RWPE2 (cell line): ENCODE data around the gene SH3GLB2.
A peak's percentile ranks its signal among the peaks of the same experiment; 100 is the strongest.
"Not testable (repeated sequence)": the region's sequence is repeated elsewhere in the genome, so short reads cannot be mapped to it uniquely, and the experiment has no call there.

Source experiments
- ATAC-seq: fragments of 200-7000 bp; cut with Tn5 transposase; 3 replicates; pipeline ENCODE4 v1.9.1; 2021; ENCODE audit warnings: low read depth
- DNase-seq: peaks from one replicate; pipeline ENCODE4 v3.0.0-alpha.2; 2020; ENCODE audit warnings: low spot score
- H3K27ac ChIP-seq: fragments of 450-650 bp; 2 replicates; pipeline ENCODE4 v1.5.1; 2017; ENCODE audit warnings: mild to moderate bottlenecking; ENCODE audit not compliant: poor library complexity, severe bottlenecking
- H3K27me3 ChIP-seq: fragments of 250-450 bp; sonication (Bioruptor Pico); 2 replicates; pipeline ENCODE4 v1.5.1; 2021; ENCODE audit warnings: mild to moderate bottlenecking, moderate library complexity; ENCODE audit not compliant: insufficient read depth, poor library complexity, severe bottlenecking
- H3K36me3 ChIP-seq: fragments of 250-450 bp; sonication (Bioruptor Pico); 2 replicates; pipeline ENCODE4 v1.5.1; 2020; ENCODE audit warnings: low read depth, mild to moderate bottlenecking, moderate library complexity
- H3K4me1 ChIP-seq: fragments of 250-450 bp; sonication (Bioruptor Pico); 2 replicates; pipeline ENCODE4 v1.5.1; 2021; ENCODE audit warnings: mild to moderate bottlenecking, moderate library complexity; ENCODE audit not compliant: insufficient read depth, poor library complexity, severe bottlenecking
- H3K4me3 ChIP-seq: fragments of 250-450 bp; sonication (Bioruptor Pico); 2 replicates; pipeline ENCODE4 v1.5.1; 2021; ENCODE audit warnings: mild to moderate bottlenecking, moderate library complexity; ENCODE audit not compliant: severe bottlenecking
- H3K9me3 ChIP-seq: fragments of 250-450 bp; sonication (Bioruptor Pico); 2 replicates; pipeline ENCODE4 v1.5.1; 2021; ENCODE audit warnings: mild to moderate bottlenecking, moderate library complexity; ENCODE audit not compliant: severe bottlenecking
- TF ChIP-seq, protein P1 (sequence below): fragments of 450-650 bp; IDR thresholded peaks from one replicate; pipeline ENCODE4 v1.5.1; 2017; ENCODE audit warnings: mild to moderate bottlenecking, moderate library complexity; ENCODE audit not compliant: poor library complexity, severe bottlenecking

Gene SH3GLB2

DNA sequence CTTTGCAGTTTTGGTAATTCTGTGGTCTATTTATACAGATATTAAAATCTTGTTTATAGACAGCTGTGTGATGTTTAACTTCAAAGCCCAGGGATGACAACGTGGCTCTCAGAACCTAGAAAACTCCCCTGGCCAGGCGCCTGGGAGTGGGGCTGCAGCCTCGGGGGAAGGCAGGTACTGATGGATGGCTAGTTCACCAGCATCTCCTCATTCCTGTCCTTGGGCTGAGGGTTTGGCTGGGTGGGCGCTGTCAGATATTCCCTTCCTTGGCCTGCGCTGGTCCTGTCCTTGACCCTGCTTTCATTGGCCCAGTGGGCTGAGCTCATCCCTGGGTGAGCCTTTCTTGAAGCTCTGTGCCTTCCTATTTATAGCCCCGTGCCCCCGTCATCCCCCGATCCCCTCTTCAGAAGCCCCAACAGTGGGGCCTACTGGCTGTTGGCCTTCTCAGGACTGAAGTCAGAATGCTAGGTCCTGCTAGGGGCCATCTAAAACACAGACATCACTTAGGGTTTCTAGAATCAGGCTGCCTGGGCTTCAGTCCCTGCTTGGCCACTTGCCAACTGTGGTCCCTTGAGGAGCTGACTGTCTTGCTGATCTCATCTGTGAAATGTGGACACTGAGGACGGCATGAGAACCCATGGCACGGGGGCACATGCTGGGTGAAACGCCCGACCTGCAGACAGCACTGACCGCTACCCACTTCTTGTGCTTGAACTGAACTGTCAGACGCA, 20.9 kb downstream of the SH3GLB2 start:
- Histone ChIP-seq H3K27me3 (no peaks in the 10 kb centered on the region), H3K36me3 (peaks cover 59% of the 10 kb centered on the region), H3K27ac (no peak overlapping the region), H3K4me1 (no peaks in the 10 kb centered on the region), H3K9me3 (no peaks in the 10 kb centered on the region), H3K4me3 (no peak overlapping the region)
- ATAC-seq = no peak
- DNase-seq = no peak
- TF ChIP-seq, protein P1, sequence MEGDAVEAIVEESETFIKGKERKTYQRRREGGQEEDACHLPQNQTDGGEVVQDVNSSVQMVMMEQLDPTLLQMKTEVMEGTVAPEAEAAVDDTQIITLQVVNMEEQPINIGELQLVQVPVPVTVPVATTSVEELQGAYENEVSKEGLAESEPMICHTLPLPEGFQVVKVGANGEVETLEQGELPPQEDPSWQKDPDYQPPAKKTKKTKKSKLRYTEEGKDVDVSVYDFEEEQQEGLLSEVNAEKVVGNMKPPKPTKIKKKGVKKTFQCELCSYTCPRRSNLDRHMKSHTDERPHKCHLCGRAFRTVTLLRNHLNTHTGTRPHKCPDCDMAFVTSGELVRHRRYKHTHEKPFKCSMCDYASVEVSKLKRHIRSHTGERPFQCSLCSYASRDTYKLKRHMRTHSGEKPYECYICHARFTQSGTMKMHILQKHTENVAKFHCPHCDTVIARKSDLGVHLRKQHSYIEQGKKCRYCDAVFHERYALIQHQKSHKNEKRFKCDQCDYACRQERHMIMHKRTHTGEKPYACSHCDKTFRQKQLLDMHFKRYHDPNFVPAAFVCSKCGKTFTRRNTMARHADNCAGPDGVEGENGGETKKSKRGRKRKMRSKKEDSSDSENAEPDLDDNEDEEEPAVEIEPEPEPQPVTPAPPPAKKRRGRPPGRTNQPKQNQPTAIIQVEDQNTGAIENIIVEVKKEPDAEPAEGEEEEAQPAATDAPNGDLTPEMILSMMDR = peak; percentile 57

DNA sequence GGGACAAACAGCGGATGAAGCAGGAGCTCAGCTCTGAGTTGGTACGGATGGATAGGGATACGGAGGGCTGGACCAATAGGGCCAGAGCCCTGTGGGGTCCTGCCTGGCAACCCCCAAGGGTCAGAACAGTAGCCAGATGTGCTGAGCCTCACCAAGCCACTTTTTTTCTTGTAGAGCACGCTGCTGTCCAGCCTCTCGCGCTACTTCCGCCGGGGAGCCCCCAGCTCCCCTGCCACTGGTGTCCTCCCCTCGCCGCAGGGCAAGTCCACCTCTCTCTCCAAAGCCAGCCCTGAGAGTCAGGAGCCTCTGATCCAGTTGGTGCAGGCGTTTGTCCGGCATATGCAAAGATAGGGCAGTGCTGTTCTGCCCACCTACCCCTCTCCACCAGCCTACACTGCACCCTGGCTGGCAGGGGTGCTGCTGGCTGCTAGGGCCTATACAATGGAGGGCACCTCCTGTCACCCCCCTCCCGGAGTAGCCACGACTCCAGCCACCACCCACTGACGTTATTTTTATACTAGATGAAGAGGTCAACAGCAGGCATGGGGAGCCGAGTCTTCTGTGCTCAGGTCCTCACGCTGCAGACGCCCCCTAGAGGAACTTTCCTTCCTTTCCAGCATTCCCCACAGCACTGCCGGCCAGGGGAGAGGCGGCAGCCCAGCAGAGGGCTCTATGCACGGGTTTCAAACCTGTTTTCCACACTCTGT, 21.6 kb downstream of the SH3GLB2 start:
- H3K27ac ChIP-seq = no peak overlapping the region
- no peaks in the 10 kb centered on the region for H3K4me1 ChIP-seq
- peak; percentile 59 for DNase-seq
- ATAC-seq = peak; percentile 71
- H3K27me3 ChIP-seq = no peaks in the 10 kb centered on the region
- TF ChIP-seq, protein P1 = peak; percentile 86
- H3K9me3 ChIP-seq = no peaks in the 10 kb centered on the region
- H3K4me3 ChIP-seq = no peak overlapping the region
- H3K36me3 ChIP-seq = peaks cover 63% of the 10 kb centered on the region

DNA sequence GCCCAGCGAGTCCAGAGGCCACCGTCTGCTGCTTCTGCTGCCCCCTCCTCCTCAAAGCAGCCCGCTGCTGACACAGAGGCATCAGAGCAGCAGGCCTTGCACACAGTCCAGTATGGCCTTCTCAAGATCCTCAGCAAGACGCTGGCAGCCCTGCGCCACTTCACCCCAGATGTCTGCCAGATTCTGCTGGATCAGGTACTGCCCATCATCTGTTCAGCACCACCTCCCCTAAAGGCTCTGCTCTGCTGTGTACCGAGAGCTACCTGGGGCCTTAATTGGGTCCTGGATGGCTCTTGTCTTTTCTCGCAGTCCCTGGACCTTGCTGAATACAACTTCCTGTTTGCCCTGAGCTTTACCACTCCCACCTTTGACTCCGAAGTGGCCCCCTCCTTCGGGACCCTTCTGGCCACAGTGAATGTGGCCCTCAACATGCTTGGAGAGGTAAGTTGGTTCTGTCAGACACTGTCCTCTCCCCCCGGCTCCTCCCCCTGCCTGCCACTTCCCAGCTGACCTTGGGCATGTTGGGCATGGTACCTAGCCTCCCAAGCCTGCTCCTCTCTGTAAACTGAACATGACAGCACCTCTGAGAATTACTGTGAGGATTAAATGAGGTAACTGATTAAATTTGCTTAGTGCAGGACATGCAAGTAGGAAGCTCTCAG, 22.7 kb downstream of the SH3GLB2 start:
- DNase-seq = no peak

DNA sequence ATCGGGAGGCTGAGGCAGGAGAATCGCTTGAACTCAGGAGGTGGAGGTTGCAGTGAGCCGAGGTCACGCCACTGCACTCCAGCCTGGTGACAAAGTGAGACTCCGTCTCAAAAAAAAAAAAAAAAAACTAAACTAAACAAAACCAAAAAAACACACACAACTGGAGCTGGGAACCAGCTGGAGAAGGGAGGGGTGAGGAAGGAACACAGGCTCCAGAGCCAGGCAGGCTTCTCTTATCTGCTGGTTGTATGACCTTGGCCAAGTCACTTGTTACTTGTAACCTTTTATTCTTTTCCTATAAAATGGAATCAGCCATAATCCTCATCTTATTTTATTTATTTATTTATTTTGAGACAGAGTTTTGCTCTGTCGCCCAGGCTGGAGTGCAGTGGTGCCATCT, 24.0 kb downstream of the SH3GLB2 start:
- H3K36me3 ChIP-seq = peaks cover 86% of the 10 kb centered on the region
- not testable (repeated sequence) for H3K9me3 ChIP-seq, H3K4me1 ChIP-seq, DNase-seq, H3K27ac ChIP-seq, H3K4me3 ChIP-seq, ATAC-seq, H3K27me3 ChIP-seq

More for the DNA sequence above, 22.7 kb downstream of the SH3GLB2 start:
- Histone ChIP-seq H3K4me1 (no peaks in the 10 kb centered on the region), H3K36me3 (peaks cover 74% of the 10 kb centered on the region), H3K9me3 (no peaks in the 10 kb centered on the region), H3K4me3 (no peak overlapping the region), H3K27me3 (no peaks in the 10 kb centered on the region), H3K27ac (no peak overlapping the region)
- ATAC-seq = no peak
- TF ChIP-seq, protein P1 = no peak

DNA sequence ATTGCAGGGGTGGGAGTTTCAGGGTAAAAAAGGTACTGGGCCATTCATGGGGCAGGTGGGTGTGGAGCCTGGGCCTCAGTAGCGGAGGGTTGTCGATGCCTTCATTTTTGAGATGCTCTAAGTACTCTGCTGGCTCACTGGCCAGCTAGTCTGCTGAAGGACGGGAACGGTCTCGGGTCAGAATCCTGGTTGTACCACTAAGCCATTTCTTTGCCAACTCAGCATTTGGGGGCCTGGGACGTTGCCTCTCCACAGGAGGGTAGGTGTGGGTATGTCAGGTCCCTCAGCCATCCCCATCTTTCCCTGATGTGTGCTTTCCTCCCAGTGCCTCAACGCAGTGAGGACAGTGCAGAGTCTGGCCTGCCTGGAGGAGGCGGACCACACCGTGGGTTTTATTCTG, 25.1 kb downstream of the SH3GLB2 start:
- no peak for ATAC-seq
- Histone ChIP-seq H3K9me3 (no peaks in the 10 kb centered on the region), H3K4me3 (no peak overlapping the region), H3K4me1 (no peaks in the 10 kb centered on the region), H3K36me3 (peaks cover 97% of the 10 kb centered on the region), H3K27me3 (no peaks in the 10 kb centered on the region), H3K27ac (no peak overlapping the region)
- peak; percentile 46 for DNase-seq
- TF ChIP-seq, protein P1 = no peak
